Colon (tissue), 2 donors: Measurements from ENCODE around the gene NMRK1.

Source experiments
- FAIRE-seq: peaks from 2 replicates; lab custom pipeline; 2012; peaks lifted over from hg19 to GRCh38; lab: Jason Lieb, UNC
- donor health status: control.
- donor health status: control.

Gene NMRK1

DNA sequence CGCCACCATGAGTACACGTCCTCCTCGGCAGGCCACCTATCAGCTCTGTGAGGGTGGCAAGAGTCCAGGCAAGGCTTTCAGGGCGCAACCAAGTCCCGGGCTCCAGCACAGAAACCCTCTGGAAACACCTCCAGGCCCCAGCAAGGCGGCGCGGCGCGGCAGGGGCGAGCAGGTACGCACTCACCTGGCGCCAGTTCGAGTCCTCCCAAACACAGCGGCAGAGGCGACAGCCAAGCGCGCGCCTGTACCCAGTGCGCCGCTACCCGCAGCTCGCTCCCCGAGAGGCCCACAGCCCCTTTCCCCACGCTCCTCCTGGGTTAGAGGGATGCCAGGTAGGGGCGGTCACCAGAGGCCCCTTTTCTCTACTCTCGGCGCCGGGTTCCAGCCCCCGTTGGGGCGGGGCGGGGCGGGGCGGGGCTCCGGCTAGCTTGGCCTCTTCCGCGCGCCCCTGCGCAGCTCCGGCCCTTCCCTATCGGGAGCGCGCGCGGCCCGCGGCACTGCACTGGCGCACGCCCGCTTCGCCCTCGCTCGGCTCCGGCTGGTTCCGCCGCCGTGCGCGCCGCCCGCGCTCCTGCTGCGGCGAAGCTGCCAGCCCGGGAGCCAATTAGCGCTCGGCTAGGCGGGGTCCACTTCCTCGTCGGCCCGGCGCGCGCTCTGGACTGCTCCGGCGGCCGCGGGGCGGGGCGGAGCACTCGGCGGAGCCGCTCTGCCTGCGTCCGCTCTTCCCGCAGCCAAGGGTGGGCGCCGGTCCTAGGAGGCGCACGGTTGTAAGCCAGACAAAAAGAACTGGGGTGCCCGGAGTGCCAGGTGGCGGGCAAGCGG lies at the start of gene NMRK1, which contains the start of gene OSTF1:
Gene NMRK1, minus strand, starts transcription at position 332 of the 822 bp plus-strand sequence. CDS start 5,040 bp downstream, outside the sequence.
Gene OSTF1, plus strand, starts transcription at position 691 of the 822 bp plus-strand sequence. CDS start 179 bp downstream, outside the sequence.
- no peak for FAIRE-seq

DNA sequence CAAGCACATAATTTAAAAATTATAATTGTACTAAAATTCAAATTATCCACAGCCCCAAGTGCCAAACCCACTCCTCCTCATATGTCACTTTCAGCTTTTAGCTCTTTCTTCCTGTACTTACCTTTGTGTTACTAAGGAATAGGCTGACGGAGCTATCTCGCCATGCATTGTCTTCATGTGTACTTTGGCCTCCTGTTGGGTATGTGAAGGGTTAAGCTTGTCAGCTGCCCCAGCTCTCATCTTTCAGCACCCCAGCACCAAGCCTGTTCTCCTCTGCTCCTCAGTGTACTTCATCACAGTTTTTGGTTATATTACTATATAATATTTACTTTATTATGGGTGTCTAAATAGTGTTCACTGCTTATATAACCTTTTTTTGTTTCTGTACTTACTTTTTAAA lies 46.5 kb upstream of the NMRK1 start:
- no peak for FAIRE-seq

DNA sequence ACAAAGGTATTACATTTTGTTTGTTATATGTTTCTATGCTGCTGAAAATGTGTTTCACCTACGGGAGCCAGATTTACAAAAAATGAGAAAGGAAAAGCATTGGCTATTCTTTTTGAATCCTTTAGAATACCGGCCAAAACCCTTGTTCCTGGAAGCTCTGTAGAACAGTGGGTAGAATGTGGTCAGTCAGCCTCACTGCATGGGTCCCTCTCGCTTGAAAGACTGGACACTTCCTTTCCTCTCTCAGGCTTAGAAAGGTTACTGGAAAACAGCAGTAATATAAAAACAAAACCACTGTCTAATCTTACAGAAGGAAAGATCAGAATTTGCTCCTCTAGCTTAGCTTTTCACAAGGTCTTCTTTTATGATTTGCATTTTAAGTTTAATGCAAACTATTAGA lies 45.4 kb upstream of the NMRK1 start:
- no peak for FAIRE-seq

DNA sequence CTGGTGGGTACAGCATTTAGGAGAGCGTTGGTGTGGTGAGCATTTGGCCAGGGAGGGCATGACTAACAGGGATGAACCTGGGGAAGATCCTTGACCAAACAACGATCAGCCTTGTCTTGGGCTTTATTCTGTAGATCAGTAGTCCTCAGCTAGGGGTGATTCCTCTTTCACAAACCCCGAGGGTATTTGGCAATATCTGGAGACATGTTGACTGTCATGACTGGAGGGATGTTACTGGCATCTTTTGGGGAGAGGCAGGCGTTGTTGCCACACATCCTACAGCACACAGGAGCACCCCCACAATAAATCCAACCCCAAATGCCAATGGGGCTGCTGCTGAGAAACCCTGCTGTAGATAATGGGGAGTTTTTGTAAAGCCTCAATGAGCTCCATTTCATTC lies 44.3 kb upstream of the NMRK1 start:
- no peak for FAIRE-seq

DNA sequence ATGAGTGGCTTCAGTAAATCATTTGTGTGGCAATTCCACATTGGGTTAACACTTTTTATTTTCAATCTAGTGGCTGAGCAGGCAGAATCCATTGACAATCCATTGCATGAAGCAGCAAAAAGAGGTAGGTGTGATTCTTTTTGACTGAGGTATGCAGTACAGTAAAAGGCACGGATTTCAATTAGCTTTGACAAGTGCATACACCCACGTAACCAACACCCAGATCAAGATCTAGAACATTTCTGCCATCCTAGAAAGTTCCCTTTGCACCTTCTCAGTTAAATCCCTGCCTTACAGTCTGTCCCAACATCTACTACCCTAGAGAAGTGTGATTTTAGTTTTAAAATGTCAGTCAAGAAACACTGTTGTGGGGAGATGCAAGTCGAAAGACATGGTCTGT lies 43.7 kb upstream of the NMRK1 start:
- no peak for FAIRE-seq

DNA sequence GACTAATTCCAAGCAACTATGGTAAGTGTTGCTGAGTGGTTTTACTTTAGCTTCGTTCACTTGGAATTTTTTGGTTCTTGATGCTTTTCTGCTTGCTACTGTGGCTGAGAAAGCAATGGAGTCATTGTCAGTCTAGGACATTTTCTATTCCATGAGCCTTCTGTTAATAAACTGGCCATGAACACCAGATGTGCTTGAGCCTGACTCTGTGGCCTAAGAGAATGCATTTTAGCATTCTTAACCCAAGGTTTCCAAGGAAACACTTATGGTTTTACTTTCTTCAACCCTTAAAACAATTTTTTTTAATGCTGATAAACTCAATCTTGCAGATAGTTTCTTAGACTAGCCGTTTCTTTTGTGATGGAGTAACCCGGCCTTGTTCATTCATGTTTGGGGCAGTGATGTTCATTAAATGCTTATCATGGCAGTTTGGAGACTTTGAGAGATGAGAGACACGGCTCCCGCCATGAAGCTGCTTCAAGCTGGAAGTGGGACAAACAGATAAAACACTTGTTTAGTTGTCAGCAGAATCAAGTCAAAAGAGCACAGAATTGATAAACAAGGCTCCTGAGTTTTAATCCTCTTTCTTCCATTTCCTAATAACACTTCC lies 42.8 kb upstream of the NMRK1 start:
- FAIRE-seq, result no peak

DNA sequence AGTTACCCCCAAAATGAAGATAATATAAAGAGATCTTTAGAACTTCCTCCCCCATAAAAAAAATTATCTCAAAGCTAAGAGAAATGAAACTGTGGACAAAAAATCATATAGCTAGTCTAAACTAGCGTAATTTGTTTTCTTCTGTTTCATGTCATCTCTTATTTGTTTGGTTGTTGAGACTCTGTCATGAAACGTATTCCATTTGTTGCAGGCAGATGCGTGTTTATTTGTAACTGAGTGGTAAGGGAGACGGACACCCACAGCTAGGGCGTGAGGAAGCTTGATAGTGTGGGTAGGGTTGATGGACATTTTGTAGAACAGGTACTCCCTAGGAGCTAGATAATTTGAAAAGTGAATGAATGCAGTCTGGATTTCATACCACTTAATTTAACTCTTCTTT lies 42.2 kb upstream of the NMRK1 start:
- FAIRE-seq, result no peak

DNA sequence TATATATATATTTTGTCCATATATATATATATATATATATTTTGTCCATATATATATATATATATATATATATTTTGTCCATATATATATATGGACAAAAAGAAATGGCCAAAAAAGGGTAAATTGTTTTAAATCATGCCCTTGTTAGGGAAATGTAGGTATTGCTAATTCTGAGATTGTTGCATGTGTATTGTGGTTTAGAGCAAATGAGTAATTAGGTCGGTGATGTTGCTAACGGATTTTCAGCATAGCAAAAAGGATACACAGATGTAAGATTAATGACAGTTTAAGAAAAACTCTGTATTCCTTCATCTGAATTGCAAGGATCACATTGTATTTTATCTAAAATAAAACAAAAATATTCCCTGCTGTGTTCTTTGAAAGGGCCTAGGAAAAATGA lies 40.6 kb upstream of the NMRK1 start:
- no peak for FAIRE-seq

DNA sequence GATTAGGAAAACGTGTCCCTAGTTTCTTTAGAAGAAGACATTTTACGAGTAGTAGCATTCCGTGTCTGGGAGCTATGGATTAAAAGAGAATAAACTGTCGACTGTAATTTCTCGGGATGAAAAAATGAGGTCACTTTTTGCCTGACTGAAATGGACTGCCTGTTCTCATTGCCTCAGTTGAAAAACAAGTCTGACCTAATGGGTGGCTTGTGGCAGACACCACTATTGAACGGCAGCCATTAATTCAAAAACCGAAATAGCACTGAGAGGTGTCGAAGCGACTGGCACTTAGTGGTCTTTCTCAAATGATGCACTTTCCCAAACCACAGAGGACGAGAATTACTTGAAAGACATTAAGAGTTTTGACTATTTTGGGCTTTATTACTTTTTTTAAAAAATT lies 35.7 kb upstream of the NMRK1 start:
- FAIRE-seq, result no peak

DNA sequence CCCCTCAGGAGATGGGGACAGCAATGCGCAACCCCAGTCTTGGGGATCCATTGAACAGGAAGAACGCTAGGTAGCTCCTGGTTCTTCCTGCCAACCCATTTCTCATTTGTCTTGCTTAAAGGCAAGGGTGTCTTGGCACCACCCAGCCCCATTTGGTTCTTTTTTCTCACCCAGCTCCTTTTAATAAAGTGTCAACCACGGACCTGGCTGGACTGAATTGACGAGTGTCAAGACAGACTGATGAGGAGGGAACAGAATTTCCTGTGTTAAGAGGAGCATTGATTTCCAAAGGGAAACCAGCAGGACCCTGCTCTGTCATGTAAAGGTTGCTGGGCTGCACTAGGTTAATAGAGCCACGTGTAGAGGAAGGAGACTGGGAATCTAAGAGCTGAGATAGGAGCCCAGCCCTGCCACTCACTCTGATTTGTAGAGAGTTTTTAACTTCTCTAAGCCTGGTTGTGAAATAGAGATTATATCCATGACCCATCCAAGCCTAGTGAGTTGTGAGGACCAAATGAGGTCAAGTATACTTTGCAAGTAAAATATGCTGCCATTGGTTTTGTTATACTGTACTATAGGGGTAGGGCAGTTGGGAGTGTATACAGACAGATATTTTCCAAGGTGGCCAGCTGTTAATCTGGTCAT lies 34.1 kb upstream of the NMRK1 start:
- FAIRE-seq, result no peak

DNA sequence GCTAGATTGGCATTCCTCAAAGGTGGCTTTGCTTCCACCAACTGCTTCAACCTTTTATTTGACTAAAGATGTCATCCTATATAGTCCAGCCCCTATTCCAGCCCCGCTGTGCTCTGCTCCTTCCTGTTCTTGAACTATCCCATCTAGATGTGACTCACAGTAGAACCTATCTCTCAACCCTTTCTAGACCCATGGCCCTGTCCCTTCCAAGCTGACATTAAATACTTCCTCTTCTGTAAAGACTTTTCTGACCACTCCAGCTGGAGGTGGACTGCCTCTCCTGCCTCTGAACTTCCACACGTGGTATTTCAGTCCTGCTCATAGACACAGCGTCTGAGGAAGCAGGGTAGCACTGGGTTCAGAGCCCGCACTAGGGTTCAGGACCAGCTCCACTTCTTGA lies 32.7 kb upstream of the NMRK1 start:
- no peak for FAIRE-seq

DNA sequence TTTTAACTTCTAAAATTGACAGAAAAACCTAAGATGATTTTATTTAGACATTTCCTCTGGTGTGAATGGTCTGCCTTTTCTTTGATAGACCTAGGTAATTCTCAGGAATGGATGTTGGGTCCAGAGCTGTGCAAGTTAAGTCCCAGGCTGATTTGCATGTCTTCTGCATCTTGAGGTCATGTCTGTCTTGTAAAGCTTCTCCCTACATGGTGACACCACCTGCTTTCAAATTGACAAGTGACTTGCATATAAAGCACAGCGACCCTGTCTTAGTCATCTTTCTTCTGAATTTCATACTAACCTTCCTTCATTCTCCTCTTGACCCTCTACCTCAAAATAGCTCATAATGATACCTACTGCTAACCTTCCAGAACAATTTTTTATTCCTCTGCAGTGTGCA lies 29.6 kb upstream of the NMRK1 start:
- FAIRE-seq, result no peak

DNA sequence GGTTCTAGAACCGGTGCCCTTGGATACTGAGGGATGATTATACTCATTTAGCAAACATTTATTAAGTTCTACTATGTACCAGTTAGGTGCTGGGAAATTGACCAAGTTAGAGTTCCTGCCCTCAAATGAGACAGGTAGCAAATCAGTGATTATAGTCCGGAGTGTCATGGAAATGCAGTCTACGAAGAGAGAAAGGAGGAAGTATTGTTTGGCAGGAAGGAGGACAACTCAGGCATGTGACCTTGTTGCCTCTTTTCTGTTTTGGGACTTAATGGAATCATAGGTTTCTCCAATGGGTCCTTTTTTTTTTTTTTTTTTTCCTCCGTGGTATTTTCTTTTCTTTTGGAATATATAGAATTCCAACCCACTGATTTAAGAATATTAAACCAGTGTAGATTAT lies 28.4 kb upstream of the NMRK1 start:
- FAIRE-seq, result no peak

DNA sequence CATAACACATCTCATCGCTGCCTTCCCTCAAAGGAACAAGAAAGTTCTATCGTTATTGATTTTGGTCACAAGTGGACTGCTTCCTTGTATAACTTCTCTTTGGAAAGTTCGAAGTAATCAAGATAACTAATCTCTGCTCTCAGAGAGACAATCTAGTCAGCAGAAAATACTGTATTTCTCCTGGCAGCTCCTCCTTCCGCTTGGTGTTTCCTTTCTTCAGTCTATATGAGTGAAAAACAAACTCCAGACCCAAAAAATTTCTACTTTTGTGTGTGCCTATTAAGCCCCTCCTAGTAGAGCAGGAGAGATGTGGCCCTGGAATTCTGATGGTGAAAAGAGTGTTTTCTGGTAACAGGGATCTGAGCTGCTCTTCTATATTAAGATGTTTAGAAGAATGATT lies 24.8 kb upstream of the NMRK1 start:
- FAIRE-seq, result no peak

DNA sequence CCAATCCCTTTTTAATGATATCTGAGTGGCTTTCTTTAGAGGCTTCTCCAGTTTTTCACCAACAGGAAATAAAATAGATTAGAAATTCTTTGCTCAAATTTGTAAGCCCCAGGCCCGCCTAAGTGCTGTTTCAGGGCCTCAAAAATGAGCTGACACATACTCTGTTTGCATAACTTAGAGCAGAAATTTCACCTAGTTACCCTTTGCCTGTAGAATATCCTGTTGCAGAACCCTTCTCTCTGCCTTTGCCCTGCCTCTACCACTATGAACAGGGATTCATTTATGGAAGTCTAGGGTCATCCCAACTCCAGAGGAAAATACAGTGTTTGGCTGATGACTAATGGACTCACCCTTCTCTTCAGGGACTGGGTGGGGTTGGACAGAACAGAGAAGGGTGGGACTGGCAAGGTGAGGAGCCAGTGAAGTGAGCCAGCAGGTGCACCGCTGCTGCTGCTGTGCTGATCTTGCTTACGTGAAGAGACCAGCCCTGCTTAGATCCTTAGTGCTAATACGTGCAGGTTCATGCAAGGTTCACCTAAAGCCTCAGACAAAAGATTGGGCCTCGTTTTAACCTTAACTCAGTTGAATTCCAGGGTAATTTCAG lies 23.2 kb upstream of the NMRK1 start:
- FAIRE-seq, result no peak

DNA sequence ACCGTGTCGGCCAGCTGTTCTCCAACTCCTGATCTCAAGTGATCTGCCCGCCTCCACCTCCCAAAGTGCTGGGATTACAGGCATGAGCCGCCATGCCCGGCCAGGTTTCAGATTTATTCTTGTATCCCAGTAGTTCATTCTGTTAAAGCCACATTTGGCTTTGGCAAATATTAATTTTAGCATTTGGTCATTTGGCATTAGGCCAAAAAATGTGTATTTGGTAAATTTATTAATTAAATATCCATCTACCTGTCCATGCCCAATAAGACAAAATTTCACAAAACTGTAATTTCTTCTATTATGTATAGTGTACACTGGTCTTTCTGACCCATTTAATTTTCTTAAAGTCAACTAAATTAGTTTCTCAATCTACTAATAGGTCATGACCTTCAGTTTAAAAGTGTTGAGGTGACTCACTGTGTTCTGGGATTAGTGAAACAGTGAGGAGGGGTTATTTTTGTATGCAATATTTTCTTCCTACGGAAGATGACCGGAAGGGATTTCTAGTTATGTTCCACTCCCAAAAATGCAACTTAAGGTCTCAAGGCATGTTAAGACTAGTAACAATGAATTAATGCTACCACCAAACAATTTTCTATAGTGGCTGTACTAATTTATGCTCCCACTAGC lies 21.4 kb upstream of the NMRK1 start:
- no peak for FAIRE-seq

DNA sequence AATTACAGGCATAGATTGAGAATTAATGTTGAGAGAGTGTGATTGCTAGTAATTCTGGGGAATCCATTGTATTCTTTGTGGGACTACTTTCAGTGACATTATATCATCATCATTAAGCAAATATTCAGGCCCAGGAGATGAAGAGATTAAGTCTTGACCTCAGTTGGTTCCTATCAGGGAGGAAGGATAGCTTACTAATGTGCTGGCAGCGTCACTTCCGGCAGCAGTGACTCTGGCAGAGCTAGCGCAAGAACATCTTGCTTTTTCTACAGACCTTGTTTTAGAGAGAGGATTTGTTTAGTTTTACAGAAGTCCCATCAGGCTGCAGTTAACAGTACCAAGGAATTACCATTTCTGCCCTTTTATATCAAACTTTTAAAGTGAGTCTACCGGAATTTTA lies 20.6 kb upstream of the NMRK1 start:
- no peak for FAIRE-seq

DNA sequence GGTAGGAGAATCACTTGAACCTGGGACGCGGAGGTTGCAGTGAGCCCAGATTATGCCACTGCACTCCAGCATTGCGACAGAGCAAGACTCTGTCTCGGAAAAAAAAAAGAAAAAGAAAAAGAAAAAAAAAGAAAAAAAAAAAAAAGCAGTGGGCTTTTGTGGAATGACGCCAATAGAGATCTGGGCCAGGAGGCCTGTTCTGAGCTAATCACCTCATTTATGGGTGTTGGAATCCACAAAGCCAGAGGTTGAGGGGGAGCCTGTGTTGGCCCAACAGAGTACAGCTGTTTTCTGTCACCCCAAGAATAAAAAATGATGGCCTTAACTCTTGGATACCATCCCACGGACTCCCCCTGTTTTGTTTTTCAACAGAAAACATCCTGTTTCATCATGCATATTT lies 18.9 kb upstream of the NMRK1 start:
- no peak for FAIRE-seq

DNA sequence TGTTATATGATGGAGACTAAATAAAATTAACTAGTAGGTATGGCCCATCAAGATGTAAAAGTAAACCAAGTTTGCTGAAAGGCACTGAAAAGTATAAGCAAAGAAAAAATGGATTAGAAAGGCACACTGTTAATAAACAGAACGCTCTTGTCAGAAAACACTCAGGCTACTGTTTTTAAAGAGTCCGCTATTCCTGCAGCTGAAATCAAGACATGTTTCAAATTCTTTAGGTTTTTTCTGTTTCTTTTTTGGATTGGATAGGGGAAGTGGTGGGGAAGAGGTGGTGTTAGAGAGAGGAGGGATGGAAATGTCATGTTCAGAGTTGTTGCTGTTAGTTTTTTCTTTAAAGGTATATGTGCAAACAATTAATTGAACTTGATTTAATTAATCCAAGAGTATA lies 17.9 kb upstream of the NMRK1 start:
- FAIRE-seq, result no peak

DNA sequence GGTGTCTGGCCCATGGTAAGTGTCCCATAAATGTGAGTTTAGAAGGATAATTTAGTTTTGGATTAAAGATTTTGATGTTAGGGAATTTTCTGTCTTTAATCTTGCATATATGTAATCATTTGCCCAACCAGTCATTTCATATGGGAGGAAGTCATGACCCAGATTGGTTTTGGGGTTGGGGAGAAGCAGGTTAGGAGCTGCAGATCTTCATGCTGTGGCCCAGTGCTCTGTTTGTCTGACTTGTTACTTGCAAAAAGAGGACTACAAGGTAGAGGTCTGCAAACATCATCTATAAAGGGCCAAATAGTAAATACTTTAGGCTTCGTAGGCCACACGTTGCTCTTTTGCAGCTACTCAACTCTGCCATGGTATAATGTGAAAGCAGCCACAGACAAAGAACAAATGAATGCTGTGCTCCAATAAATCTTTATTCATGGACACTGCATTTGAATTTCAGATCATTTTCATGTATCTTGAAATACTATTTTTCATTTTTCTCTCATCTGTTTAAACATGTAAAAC lies 17.1 kb upstream of the NMRK1 start:
- FAIRE-seq, result no peak

DNA sequence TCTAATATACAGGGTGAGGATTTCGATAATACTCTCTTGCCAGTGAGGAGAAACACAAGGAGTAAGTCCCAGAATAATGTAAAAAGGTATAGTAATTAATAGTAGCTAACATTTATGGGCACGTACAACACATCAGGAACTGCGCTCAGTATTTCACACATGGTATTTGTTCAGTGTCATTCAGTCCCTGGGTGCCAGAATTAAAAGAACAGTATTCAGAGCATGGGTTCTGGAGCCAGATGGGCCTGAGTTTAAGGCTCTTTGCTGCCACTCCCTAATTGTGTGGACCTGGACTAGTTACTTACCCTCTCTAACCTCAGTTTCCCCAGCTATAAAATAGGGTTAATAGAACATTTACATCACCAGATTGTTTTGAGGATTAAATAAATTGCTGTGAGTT lies 16.7 kb upstream of the NMRK1 start:
- no peak for FAIRE-seq

DNA sequence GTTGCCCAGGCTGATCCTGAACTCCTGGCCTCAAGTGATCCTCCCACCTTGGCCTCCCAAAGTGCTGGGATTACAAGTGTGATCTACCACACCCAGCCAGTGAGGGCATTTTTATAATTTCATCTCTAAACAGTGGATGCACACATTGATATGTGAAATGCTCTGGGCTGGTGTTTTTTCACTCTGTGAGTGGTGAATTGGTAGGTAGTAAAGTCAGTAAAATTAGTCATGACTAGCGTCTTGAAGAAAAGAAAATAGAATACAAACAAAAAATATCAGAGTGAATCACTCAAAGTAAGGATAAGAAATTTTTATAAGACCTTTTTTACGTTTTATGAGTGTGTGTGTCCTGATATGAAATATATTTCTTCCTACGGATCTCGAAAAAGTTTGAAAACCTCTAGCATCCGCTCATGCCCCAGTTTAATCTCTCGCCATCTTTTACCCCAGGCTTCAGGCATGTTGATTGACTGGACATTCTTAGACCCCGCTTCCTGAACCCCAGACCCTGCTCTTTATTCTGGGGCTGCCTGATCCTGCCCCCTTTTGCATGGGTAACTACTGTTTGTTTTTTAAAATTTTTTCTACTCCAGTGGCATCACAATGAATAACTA lies 14.3 kb upstream of the NMRK1 start:
- FAIRE-seq, result no peak
